Measurements from ENCODE around the gene TPRX1.
"Not testable (repeated sequence)": the region's sequence is repeated elsewhere in the genome, so short reads cannot be mapped to it uniquely, and the experiment has no call there.

TPRX1 gene

GRCh38 chr19:47766359-47766620 lies 38.1 kb downstream of the TPRX1 start:
- DNase-seq: no peak

GRCh38 chr19:47765523-47766358 lies 38.6 kb downstream of the TPRX1 start:
- peak; percentile 69 for DNase-seq

GRCh38 chr19:47764705-47765104 lies 39.6 kb downstream of the TPRX1 start:
- DNase-seq: not testable (repeated sequence)

GRCh38 chr19:47762615-47763308 lies 41.6 kb downstream of the TPRX1 start:
- no peak for DNase-seq

- DNase-seq: no peak
Measured at GRCh38 chr19:47762151-47762550, 42.2 kb downstream of the TPRX1 start.

GRCh38 chr19:47761566-47761965 lies 42.8 kb downstream of the TPRX1 start:
- DNase-seq: no peak

- DNase-seq: no peak
Measured at GRCh38 chr19:47760632-47760999, 43.7 kb downstream of the TPRX1 start.

GRCh38 chr19:47758443-47758804 lies 45.9 kb downstream of the TPRX1 start:
- DNase-seq: no peak

GRCh38 chr19:47757617-47758442 lies 46.5 kb downstream of the TPRX1 start:
- no peak for DNase-seq

GRCh38 chr19:47756953-47757608 lies 47.3 kb downstream of the TPRX1 start:
- no peak for DNase-seq

- no peak for DNase-seq
Measured at GRCh38 chr19:47756627-47756929, 47.8 kb downstream of the TPRX1 start.

GRCh38 chr19:47755762-47756626 lies 48.4 kb downstream of the TPRX1 start:
- no peak for DNase-seq

GRCh38 chr19:47755065-47755761 lies 49.1 kb downstream of the TPRX1 start:
- DNase-seq: no peak

- DNase-seq: no peak
Measured at GRCh38 chr19:47754206-47755064, 49.9 kb downstream of the TPRX1 start.

GRCh38 chr19:47752440-47753211 lies 51.7 kb downstream of the TPRX1 start:
- DNase-seq: no peak
